DMS153 treated with DMSO at 0.1 percent for 48 hours (cell line): ENCODE data around the gene LHX8.
"Not testable (repeated sequence)": the region's sequence is repeated elsewhere in the genome, so short reads cannot be mapped to it uniquely, and the experiment has no call there.

Experiments used
- DNase-seq: peaks from one replicate; lab custom pipeline; 2025; ENCODE audit not compliant: unreplicated experiment; lab: John Stamatoyannopoulos, UW

The LHX8 gene

DNA sequence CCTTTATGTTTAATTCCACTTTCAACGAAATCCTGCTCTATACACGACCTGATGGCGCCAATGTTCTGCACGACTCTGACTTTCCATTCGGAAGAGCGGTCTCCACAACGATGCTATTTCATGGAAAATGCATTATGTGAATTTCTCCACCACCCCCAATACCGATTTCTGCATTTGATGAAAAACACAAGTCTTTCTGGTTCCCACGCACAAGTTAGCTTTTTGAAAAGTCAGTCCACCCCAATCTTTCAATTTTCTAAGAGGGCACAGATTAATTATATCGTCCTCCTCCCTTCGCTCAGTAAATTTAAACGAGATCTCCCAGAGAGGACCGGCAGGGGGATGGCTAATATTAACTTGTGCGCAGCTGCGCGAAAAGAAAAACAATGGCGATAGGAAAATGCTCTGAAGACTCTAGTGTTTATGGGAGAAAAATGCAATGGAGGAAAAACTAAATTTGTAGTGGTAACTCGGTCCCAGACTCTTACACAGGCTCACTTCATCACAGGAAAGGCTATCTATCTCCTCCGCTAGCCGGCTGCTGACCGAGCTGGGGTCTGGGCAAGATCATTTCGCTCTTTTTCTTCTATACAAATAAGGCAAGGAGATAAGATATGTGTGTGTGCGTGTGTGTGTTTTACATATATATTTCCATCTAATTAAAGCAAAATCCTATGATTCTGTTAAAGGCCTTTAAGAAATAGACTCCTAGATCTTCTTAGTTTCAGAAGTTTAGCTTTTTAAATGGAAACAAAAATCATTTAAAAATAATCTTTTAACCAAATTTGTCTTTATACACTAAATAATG, 1.2 kb upstream of the LHX8 start:
- DNase-seq, result no peak

- no peak for DNase-seq
Measured at GRCh38 chr1:75134647-75135572, 722 bp downstream of the LHX8 start.

DNA sequence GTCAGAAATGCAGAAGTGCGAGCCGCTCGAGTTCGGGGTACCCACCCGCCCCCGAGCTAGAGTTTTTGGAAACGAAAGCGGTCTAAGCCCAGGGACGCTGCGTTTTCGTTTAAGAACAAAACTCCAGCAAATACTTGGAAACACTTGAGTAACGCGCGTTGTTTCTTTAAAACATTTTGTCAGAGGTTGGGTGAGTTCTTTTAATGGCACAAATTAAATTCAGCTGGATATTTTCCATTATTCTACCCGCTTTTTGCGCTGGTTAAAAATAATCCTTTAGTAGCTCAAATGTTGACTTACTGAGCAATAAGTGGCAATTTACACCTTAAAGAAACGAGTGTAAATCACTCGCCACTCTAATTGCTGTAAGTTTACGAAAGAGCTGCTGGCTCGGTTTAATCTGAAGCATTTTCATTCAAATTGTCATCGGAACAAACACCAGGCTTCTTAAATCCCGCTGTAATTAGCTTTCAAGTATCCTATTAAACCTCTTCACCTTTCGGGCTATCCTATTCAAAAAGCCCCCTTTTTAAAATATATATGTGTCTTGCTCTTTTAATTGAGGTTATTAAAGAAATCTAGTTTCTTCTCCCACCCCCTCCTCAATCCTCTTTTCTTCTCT, 1.5 kb downstream of the LHX8 start:
- DNase-seq, result peak; percentile 52

DNA sequence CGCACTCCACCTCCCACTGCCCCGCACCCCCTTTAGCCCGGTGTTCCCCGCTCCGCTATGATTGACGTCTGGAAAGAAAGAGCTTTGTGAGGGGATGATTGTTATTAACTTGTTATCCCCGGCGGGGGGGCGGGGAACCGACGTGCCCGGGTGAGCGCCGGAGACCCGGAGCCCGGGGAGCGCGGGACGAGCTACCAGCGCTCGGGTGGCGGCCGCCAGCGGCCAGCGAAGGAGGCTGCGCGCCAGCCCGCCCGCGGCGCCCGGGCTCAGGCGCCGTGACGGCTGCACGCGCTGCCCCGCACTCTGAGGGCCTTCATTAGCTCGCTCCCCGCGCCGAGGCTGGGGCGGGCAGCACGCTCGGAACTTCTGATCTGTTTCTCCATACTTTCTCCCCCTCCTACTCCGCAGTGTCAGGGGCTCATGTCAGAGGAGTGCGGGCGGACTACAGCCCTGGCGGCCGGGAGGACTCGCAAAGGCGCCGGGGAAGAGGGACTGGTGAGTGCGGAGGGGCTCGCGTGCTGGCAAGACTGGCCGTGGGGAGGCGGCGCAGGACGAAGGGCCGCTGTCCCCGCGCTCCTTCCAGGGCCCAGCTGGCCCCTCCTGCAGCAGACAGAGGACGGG, 2.1 kb downstream of the LHX8 start:
- DNase-seq, result peak; percentile 52

GRCh38 chr1:75136921-75137641, 2.9 kb downstream of the LHX8 start:
- DNase-seq, result no peak

GRCh38 chr1:75152092-75152491, 17.9 kb downstream of the LHX8 start:
- DNase-seq, result no peak

DNA sequence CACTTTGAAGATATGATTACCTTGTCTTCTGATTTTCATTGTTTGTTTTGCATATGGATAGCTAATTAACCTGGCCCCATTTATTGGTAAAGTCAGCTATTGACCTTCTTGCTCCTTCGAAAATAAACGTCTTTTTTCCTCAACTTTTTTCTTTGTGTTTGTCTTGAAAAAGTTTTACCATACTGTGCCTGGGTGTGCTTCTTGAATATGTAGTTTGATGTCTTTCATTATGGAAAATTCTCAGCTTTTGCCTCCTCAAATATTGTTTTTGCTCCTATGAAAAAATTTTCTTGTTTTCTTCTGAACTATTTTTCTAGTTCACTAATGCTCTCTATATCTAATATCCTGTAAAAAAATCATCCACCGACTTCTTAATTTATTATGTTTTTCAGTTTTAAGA, 25.0 kb downstream of the LHX8 start:
- no peak for DNase-seq

DNA sequence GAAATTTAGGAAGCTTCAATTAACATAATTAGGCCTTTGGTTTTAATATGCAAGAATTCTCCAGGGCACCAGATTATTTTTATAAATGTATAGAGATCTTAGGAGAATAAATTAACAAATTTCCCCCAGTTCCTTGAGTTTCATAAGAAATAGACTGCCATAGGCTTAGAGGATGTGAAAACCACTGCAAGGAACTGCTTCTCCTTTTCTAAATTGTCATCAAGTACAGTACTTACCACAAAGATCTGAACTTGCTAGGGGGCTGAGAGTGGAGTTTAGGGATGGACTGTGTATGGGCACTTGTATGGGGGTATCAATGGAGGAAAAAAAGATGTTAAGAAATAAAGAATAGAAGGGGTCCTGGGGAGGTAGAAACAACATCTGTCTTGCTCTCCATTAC, 31.1 kb downstream of the LHX8 start:
- no peak for DNase-seq

DNA sequence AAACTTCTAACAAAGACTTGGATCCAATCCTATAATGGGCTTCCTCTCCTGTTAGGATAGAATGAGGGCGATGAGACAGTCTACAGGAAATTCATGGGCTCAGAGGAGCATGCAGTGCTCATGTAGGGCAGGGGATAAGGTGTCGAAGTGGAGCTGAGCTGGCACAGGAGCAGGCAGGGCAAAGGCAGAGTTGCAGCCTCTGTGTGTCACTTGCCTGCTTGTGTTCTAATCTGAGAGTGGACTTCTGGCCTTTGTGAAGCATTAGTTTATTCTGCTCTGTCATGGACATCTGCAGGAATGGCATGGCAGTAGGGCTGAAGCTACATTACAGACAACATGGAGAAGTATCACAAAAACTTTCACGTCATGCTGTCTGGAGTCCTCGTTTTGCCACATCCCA, 32.6 kb downstream of the LHX8 start:
- no peak for DNase-seq

DNA sequence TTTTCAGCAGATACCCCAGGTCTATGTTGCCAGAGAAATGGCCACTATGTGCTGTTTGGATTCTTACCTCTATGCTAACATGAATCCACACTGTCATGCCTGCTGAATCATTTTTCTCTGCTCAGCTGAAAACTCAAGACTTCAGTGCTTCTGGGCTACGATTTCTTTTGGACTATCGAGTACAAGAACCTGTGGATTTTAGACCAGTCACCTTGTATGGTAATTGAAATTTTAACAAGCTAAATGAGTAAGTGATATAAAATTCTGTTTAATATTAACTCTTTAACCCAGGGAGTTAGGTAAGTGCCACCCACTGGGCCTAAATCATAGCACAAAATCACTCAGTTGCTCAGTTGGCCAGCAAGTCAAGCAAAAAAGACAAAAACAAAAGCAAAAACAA, 35.8 kb downstream of the LHX8 start:
- no peak for DNase-seq

GRCh38 chr1:75170981-75171380, 36.8 kb downstream of the LHX8 start:
- DNase-seq, result no peak

GRCh38 chr1:75171876-75172275, 37.7 kb downstream of the LHX8 start:
- DNase-seq, result no peak

- DNase-seq, result no peak
Measured at GRCh38 chr1:75172556-75172955, 38.4 kb downstream of the LHX8 start.

GRCh38 chr1:75174031-75174760, 40.0 kb downstream of the LHX8 start:
- DNase-seq, result no peak

DNA sequence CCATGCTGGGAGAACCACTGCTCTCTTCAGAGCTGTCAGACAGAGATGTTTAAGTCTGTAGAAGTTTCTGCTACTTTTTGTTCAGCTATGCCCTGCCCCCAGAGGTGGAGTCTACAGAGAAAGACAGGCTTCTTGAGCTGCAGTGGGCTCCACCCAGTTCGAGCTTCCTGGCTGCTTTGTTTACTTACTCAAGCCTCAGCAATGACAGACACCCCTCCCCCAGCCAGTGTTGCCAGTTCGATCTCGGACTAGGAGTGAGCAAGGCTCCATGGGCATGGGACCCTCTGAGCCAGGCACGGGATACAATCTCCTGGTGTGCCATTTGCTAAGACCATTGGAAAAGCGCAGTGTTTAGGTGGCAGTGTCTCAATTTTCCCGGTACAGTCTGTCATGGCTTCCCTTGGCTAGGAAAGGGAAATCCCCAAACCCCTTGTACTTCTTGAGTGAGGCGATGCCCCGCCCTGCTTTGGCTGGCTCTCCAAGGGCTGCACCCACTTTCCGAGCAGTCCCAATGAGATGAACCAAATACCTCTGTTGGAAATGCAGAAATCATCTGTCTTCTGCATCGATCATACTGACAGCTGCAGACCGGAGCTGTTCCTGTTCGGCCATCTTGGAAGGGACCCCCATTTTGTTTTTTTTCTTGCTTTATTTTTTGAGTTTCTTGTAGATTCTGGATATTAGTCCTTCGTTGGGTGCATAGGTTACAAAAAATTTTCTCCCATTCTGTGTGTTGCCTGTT, 47.2 kb downstream of the LHX8 start:
- DNase-seq, result not testable (repeated sequence)

GRCh38 chr1:75188892-75189291, 54.7 kb downstream of the LHX8 start:
- no peak for DNase-seq

- DNase-seq, result no peak
Measured at GRCh38 chr1:75198163-75198562, 64.0 kb downstream of the LHX8 start.

- no peak for DNase-seq
Measured at GRCh38 chr1:75198761-75199160, 64.6 kb downstream of the LHX8 start.

- DNase-seq, result no peak
Measured at GRCh38 chr1:75202751-75203150, 68.6 kb downstream of the LHX8 start.
